HFF-Myc (cell line): ENCODE results near the gene ARL8B.

Experiments used
- DNase-seq: peaks from one replicate; pipeline ENCODE4 v3.0.0-alpha.2; 2011; ENCODE audit warnings: low read depth; ENCODE audit errors: extremely low read depth
- H3K4me3 ChIP-seq: replicated peaks from 2 replicates; pipeline ENCODE4 v1.5.1; 2011; ENCODE audit warnings: low read depth, mild to moderate bottlenecking, control low read depth, low read length
- CTCF ChIP-seq: IDR thresholded peaks from 2 replicates; pipeline ENCODE4 v1.5.1; 2012; ENCODE audit warnings: mild to moderate bottlenecking, low read depth, low read length, control low read depth; ENCODE audit errors: missing control alignments

The ARL8B gene

GRCh38 chr3:5192571-5193365 lies 70.7 kb downstream of the ARL8B start:
- no peak for DNase-seq
- no peak for TF ChIP-seq CTCF
- H3K4me3 ChIP-seq: no peak overlapping the region

GRCh38 chr3:5194341-5194740 lies 72.2 kb downstream of the ARL8B start:
- TF ChIP-seq CTCF: no peak
- DNase-seq: no peak
- no peak overlapping the region for H3K4me3 ChIP-seq

- TF ChIP-seq CTCF: no peak
- peak; percentile 57 for DNase-seq
- no peak overlapping the region for H3K4me3 ChIP-seq
Observed at GRCh38 chr3:5194801-5195509, 72.9 kb downstream of the ARL8B start.

GRCh38 chr3:5195605-5196004 lies 73.5 kb downstream of the ARL8B start:
- no peak overlapping the region for H3K4me3 ChIP-seq
- no peak for TF ChIP-seq CTCF
- no peak for DNase-seq

GRCh38 chr3:5197022-5197421 lies 74.9 kb downstream of the ARL8B start:
- no peak overlapping the region for H3K4me3 ChIP-seq
- TF ChIP-seq CTCF: no peak
- DNase-seq: no peak

- no peak for TF ChIP-seq CTCF
- H3K4me3 ChIP-seq: no peak overlapping the region
- DNase-seq: no peak
Observed at GRCh38 chr3:5197470-5198312, 75.6 kb downstream of the ARL8B start.
